H1 (cell line): ENCODE data around the gene BIN1. TPM values are rescaled to one million over a fixed set of nuclear protein-coding genes. Genes with fewer than 3 reads are reported as not detected.

Source experiments
- CTCF ChIA-PET: fragments of 300-600 bp; sonication (Branson Sonifier 250); formaldehyde crosslinking; loops from one replicate; lab custom pipeline; 2021; ENCODE audit not compliant: partially characterized antibody; lab: Charles Lee
- POLR2A ChIA-PET: fragments of 300-600 bp; sonication (Branson Sonifier 250); formaldehyde crosslinking; loops from one replicate; lab custom pipeline; 2021; ENCODE audit warnings: inconsistent platforms; ENCODE audit not compliant: partially characterized antibody; lab: Charles Lee
- DNase-seq, 2 experiments: peaks; one replicate each; pipeline versions ENCODE4 v3.0.0 to v3.0.0-alpha.2; 2010 to 2022; ENCODE audit warnings: low spot score in 2 of 2, low read depth in 1 of 2, mixed read lengths in 1 of 2
- FAIRE-seq: peaks from 2 replicates; lab custom pipeline; 2011; peaks lifted over from hg19 to GRCh38; lab: Jason Lieb, UNC
- H2AFZ ChIP-seq: 2 replicates; pipeline ENCODE4 v1.8.1; 2012; ENCODE audit warnings: low read length, inconsistent platforms
- H2AK5ac ChIP-seq: 2 replicates; pipeline ENCODE4 v1.6.1; 2013; ENCODE audit warnings: low read depth, low read length
- H2BK120ac ChIP-seq: replicated peaks from 2 replicates; pipeline ENCODE3; 2013; ENCODE audit warnings: low read depth, low read length, inconsistent platforms
- H2BK12ac ChIP-seq: 2 replicates; pipeline ENCODE4 v1.6.1; 2013; ENCODE audit warnings: low read depth, low read length
- H2BK15ac ChIP-seq: 2 replicates; pipeline ENCODE4 v1.6.1; 2013; ENCODE audit warnings: low read length
- H2BK20ac ChIP-seq: 2 replicates; pipeline ENCODE4 v1.6.1; 2013; ENCODE audit warnings: low read length
- H2BK5ac ChIP-seq: 2 replicates; pipeline ENCODE4 v1.6.1; 2013; ENCODE audit warnings: low read depth, low read length
- H3K14ac ChIP-seq: 2 replicates; pipeline ENCODE4 v1.6.1; 2013; ENCODE audit warnings: inconsistent platforms; ENCODE audit not compliant: insufficient read length
- H3K18ac ChIP-seq: 2 replicates; pipeline ENCODE4 v1.6.1; 2013; ENCODE audit warnings: low read length; ENCODE audit errors: extremely low read depth
- H3K23ac ChIP-seq: 2 replicates; pipeline ENCODE4 v1.6.1; 2013; ENCODE audit warnings: inconsistent platforms; ENCODE audit not compliant: insufficient read length
- H3K23me2 ChIP-seq: 2 replicates; pipeline ENCODE4 v1.6.1; 2013; ENCODE audit warnings: low read depth, low read length
- H3K27ac ChIP-seq: 2 replicates; pipeline ENCODE4 v1.6.1; 2011; ENCODE audit warnings: low read depth, low read length, inconsistent platforms
- H3K27me3 ChIP-seq, 4 experiments: replicated peaks in 1 of 4; 1 replicate in 1 of 4; 2 replicates in 3 of 4; pipeline versions ENCODE4 v1.6.1 to v1.8.1; 2011 to 2013; ENCODE audit warnings: low read length in 3 of 4, mild to moderate bottlenecking in 3 of 4, inconsistent platforms in 2 of 4, mixed read lengths in 2 of 4, moderate library complexity in 1 of 4; ENCODE audit not compliant: control insufficient read depth in 3 of 4, insufficient read depth in 3 of 4; ENCODE audit errors: extremely low read depth in 1 of 4
- H3K36me3 ChIP-seq, 4 experiments: 2 replicates each; pipeline versions ENCODE4 v1.6.1 to v1.8.1; 2011 to 2013; ENCODE audit warnings: mild to moderate bottlenecking in 4 of 4, low read length in 3 of 4, moderate library complexity in 2 of 4, control low read depth in 1 of 4, inconsistent platforms in 1 of 4; ENCODE audit not compliant: insufficient read depth in 4 of 4, control insufficient read depth in 2 of 4
- H3K4ac ChIP-seq: replicated peaks from 2 replicates; pipeline ENCODE3; 2013; ENCODE audit warnings: low read length, low read depth, mixed read lengths, inconsistent platforms; ENCODE audit not compliant: insufficient read length
- H3K4me1 ChIP-seq, 4 experiments: replicated peaks in 1 of 4; 1 replicate in 1 of 4; 2 replicates in 3 of 4; pipeline versions ENCODE4 v1.6.1 to v1.8.1; 2011 to 2013; ENCODE audit warnings: low read length in 3 of 4, inconsistent platforms in 2 of 4, mixed read lengths in 1 of 4; ENCODE audit not compliant: insufficient read depth in 4 of 4, control insufficient read depth in 3 of 4
- H3K4me2 ChIP-seq, 2 experiments: 2 replicates each; pipeline versions ENCODE4 v1.6.1 to v1.8.1; 2011 to 2013; ENCODE audit warnings: low read depth in 2 of 2, low read length in 2 of 2, control low read depth in 1 of 2, inconsistent platforms in 1 of 2, mild to moderate bottlenecking in 1 of 2; ENCODE audit not compliant: insufficient read depth in 1 of 2
- H3K4me3 ChIP-seq, 4 experiments: fragments of 200-600, 300-600 bp in 1 of 4; sonication (generic), shearing (Covaris generic), sonication (Bioruptor Twin) in 1 of 4; 2 replicates each; pipeline versions ENCODE4 v1.5.1 to v1.8.1; 2011 to 2016; ENCODE audit warnings: low read length in 4 of 4, low read depth in 3 of 4, control low read depth in 2 of 4, inconsistent platforms in 2 of 4, mild to moderate bottlenecking in 2 of 4, mixed read lengths in 1 of 4, moderate library complexity in 1 of 4; ENCODE audit not compliant: insufficient read depth in 2 of 4; ENCODE audit errors: extremely low read depth in 1 of 4
- H3K56ac ChIP-seq: replicated peaks from 2 replicates; pipeline ENCODE3; 2013; ENCODE audit warnings: low read depth, mild to moderate bottlenecking, mixed read lengths, low read length, inconsistent platforms; ENCODE audit not compliant: insufficient read length
- H3K79me1 ChIP-seq: 2 replicates; pipeline ENCODE4 v1.6.1; 2013; ENCODE audit warnings: low read depth, low read length, control low read depth
- H3K79me2 ChIP-seq, 2 experiments: 2 replicates each; pipeline versions ENCODE4 v1.6.1 to v1.8.1; 2012 to 2013; ENCODE audit warnings: low read length in 2 of 2, mild to moderate bottlenecking in 2 of 2, inconsistent platforms in 1 of 2; ENCODE audit not compliant: insufficient read depth in 2 of 2, control insufficient read depth in 1 of 2
- H3K9ac ChIP-seq, 4 experiments: replicated peaks in 1 of 4; 1 replicate in 1 of 4; 2 replicates in 3 of 4; pipeline versions ENCODE4 v1.6.1 to v1.8.1; 2011 to 2013; ENCODE audit warnings: low read depth in 3 of 4, low read length in 3 of 4, control low read depth in 2 of 4, mild to moderate bottlenecking in 2 of 4, moderate library complexity in 2 of 4, inconsistent platforms in 1 of 4; ENCODE audit errors: extremely low read depth in 1 of 4
- H3K9me3 ChIP-seq, 2 experiments: 2 replicates each; pipeline versions ENCODE4 v1.6.1 to v1.8.1; 2012 to 2013; ENCODE audit warnings: mild to moderate bottlenecking in 2 of 2, moderate library complexity in 2 of 2, control low read depth in 1 of 2, inconsistent platforms in 1 of 2, low read depth in 1 of 2, low read length in 1 of 2, mixed read lengths in 1 of 2; ENCODE audit not compliant: insufficient read depth in 2 of 2
- H4K20me1 ChIP-seq, 2 experiments: replicated peaks in 1 of 2; 2 replicates each; pipeline versions ENCODE3 to v1.8.1; 2011 to 2013; ENCODE audit warnings: inconsistent platforms in 2 of 2, low read length in 2 of 2, mild to moderate bottlenecking in 1 of 2; ENCODE audit not compliant: insufficient read depth in 2 of 2, control insufficient read depth in 1 of 2
- H4K5ac ChIP-seq: 2 replicates; pipeline ENCODE4 v1.6.1; 2013; ENCODE audit warnings: low read length, low read depth, mixed read lengths, inconsistent platforms; ENCODE audit not compliant: insufficient read length
- H4K8ac ChIP-seq: 2 replicates; pipeline ENCODE4 v1.8.0; 2013; ENCODE audit warnings: mild to moderate bottlenecking, moderate library complexity, low read length, inconsistent platforms; ENCODE audit not compliant: insufficient read depth; ENCODE audit errors: extremely low read depth
- H4K91ac ChIP-seq: replicated peaks from 2 replicates; pipeline ENCODE3; 2013; ENCODE audit warnings: low read length, mixed read lengths, inconsistent platforms; ENCODE audit not compliant: insufficient read length
- CREB1 ChIP-seq: IDR thresholded peaks from 2 replicates; pipeline ENCODE4 v1.6.1; 2012; ENCODE audit warnings: inconsistent platforms
- MAX ChIP-seq: IDR thresholded peaks from 2 replicates; pipeline ENCODE4 v1.6.1; 2012; ENCODE audit warnings: inconsistent platforms
- YY1 ChIP-seq: IDR thresholded peaks from 2 replicates; pipeline ENCODE4 v1.6.1; 2011; ENCODE audit warnings: low read depth, mild to moderate bottlenecking, low read length
- ZNF274 ChIP-seq: IDR thresholded peaks from 2 replicates; pipeline ENCODE4 v1.7.0; 2012; ENCODE audit warnings: low read length, borderline replicate concordance; ENCODE audit errors: extremely low read depth
- WGBS, 2 experiments: shearing (Covaris generic) in 1 of 2; methylation state at CpG; one replicate each; pipeline versions ENCODE4 v1.1.6 to v1.1.7; 2013 to 2015; ENCODE audit warnings: low lambda C conversion rate in 2 of 2, mixed read lengths in 2 of 2, inconsistent platforms in 1 of 2, low coverage in 1 of 2, missing lambda C conversion rate in 1 of 2; ENCODE audit not compliant: insufficient replicate concordance in 2 of 2, insufficient coverage in 1 of 2, insufficient read length in 1 of 2; ENCODE audit errors: extremely low coverage in 1 of 2, missing lambda C conversion rate in 1 of 2; 5-methylcytosine and 5-hydroxymethylcytosine counted together
- polyA plus RNA-seq, 7 experiments: library from polyadenylated mRNA; depleted of rRNA in 3 of 7; stranded (reverse) in 5 of 7; unstranded in 2 of 7; fragments of >200 nt in 5 of 7; fragments of 200-250 nt in 2 of 7; gene quantifications; 1 replicate in 5 of 7; 2 replicates in 1 of 7; 4 replicates in 1 of 7; pipeline versions ENCODE4 v1.2.1 to v1.2.3, GENCODE V29; 2011 to 2013; ENCODE audit warnings: missing spikeins in 2 of 7, mixed read lengths in 2 of 7
- total RNA-seq: library from RNA; stranded (reverse); fragmentation: NEBNext Ultra II Directional; extraction: Animal tissue kit (Norgen Biotek cat#: 25700); gene quantifications from 2 replicates; pipeline ENCODE4 v1.2.1, GENCODE V29; 2021

BIN1 gene
- total and polyA plus RNA-seq, 2 of the 8 experiments (the other 6 are each of a cell fraction or from before 2014, with no cell fraction given), result 23.6 to 35.6 TPM

- no peak overlapping the region for H3K56ac ChIP-seq
- no peak for DNase-seq
- POLR2A ChIA-PET, result no interaction called here
- H3K4ac ChIP-seq, result no peak overlapping the region
- H3K4me2 ChIP-seq, result no peak overlapping the region
- no peak overlapping the region for H3K23ac ChIP-seq
- no peak overlapping the region for H3K18ac ChIP-seq
- peaks cover 0 to 36% (median 15%) of the 10 kb centered on the region in 4 experiments; a peak in 6 of 7 replicates for H3K4me1 ChIP-seq
- H3K27me3 ChIP-seq, result no peaks in the 10 kb centered on the region
- no peak overlapping the region for H2BK20ac ChIP-seq
- H3K23me2 ChIP-seq, result no peaks in the 10 kb centered on the region
- H2AK5ac ChIP-seq, result no peak overlapping the region
- CTCF ChIA-PET, result interaction anchor here (1.1 to 2.0 kb wide), 2 partner anchors 16 to 24 kb away, joined by 4 to 7 read pairs; no protein-coding TSS in a partner anchor
- H3K9me3 ChIP-seq, result no peaks in the 10 kb centered on the region
- H3K27ac ChIP-seq, result no peak overlapping the region
- H4K8ac ChIP-seq, result no peak overlapping the region
- FAIRE-seq, result no peak
- H4K91ac ChIP-seq, result no peak overlapping the region
- H4K5ac ChIP-seq, result no peak overlapping the region
- 0 out of 2 replicates have a peak overlapping the region, but pooled peaks have one; percentile 25 for H2BK15ac ChIP-seq
- peaks cover 0 to under 1% of the 10 kb centered on the region in 2 experiments; a peak in 1 of 4 replicates for H3K79me2 ChIP-seq
- no peak overlapping the region for H3K9ac ChIP-seq
- peaks cover 0 to 3% of the 10 kb centered on the region in 2 experiments for H4K20me1 ChIP-seq
- peak overlapping the region; percentile 43; the same call in 1 of the 2 replicates for H2BK12ac ChIP-seq
- H3K4me3 ChIP-seq, result no peak overlapping the region
- H3K36me3 ChIP-seq, result no peaks in the 10 kb centered on the region
- TF ChIP-seq MAX (no peak), CREB1 (no peak), ZNF274 (no peak), YY1 (no peak)
- H2BK120ac ChIP-seq, result no peak overlapping the region
- no peak overlapping the region for H2BK5ac ChIP-seq
- no peak overlapping the region for H2AFZ ChIP-seq
- no peak overlapping the region for H3K14ac ChIP-seq
- WGBS, 2 experiments, result 98% methylated on average over 5 of the region's 6 CpGs; no CpG with 5 or more reads in 1 of the 2 experiments
- peaks cover 3% of the 10 kb centered on the region for H3K79me1 ChIP-seq
Measured at GRCh38 chr2:127092306-127092705, 14.6 kb downstream of the BIN1 start.
